AG09319 (cell line): ENCODE data around the gene HIPK4.

Experiments
- DNase-seq: peaks from one replicate; pipeline ENCODE4 v3.0.0-alpha.2; 2010; ENCODE audit warnings: low read depth; ENCODE audit errors: extremely low read depth
- CTCF ChIP-seq: IDR thresholded peaks from 2 replicates; pipeline ENCODE4 v1.5.1; 2011; ENCODE audit warnings: low read depth, mild to moderate bottlenecking, inconsistent platforms, low read length, moderate library complexity

Gene HIPK4

GRCh38 chr19:40419780-40420179 lies 29.8 kb upstream of the HIPK4 start:
- DNase-seq, result no peak
- TF ChIP-seq CTCF, result no peak

GRCh38 chr19:40419066-40419612 lies 29.2 kb upstream of the HIPK4 start:
- TF ChIP-seq CTCF, result no peak
- no peak for DNase-seq

GRCh38 chr19:40418040-40418439 lies 28.1 kb upstream of the HIPK4 start:
- TF ChIP-seq CTCF, result no peak
- no peak for DNase-seq

DNA sequence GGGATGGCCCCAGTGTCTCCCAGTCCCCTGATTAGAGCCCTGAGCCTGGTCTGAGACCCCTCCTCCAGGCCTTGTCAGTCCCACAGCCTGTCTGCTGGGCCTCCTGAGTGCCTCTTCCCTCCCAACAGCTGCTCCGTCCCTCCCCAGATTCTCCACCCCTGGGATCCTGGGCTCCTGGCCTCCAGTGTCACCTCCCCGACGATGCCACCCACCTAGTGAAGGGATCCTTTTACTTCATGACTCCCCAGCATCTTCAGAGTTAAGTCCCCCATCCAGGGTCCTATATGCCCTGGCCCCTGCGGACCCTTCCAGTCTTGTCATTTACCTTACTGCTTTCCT lies 27.6 kb upstream of the HIPK4 start:
- DNase-seq, result no peak
- no peak for TF ChIP-seq CTCF

- no peak for TF ChIP-seq CTCF
- no peak for DNase-seq
These were observed 27.1 kb upstream of the HIPK4 start for GRCh38 chr19:40416918-40417642.

DNA sequence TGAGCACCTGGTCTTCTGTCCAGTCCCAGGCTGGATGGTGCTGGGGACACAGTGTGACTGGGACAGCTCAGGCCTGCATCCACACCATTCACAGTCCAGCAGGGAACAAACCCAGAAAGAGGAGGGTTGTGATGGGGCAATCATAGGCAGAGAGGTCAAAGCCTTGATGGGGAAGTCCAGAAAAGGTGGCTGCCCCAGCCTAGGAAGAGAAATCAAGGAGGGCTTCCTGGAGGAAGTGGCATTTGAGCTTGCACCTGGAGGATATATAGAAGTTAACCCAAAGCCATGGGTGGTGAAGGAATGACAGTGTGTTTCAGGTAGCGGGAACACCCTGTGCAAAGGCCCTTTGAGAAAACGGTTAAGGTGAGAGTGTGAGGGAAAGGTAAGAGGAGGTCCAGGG lies 25.8 kb upstream of the HIPK4 start:
- DNase-seq, result no peak
- no peak for TF ChIP-seq CTCF

GRCh38 chr19:40414542-40415535 lies 24.9 kb upstream of the HIPK4 start:
- TF ChIP-seq CTCF, result no peak
- DNase-seq, result no peak
